Sigmoid colon (tissue), 3 donors: Measurements from ENCODE around the gene REC114.

Source experiments
- CTCF ChIP-seq, 4 experiments: fragments of 450-650 bp in 3 of 4; fragments of 200-600 bp in 1 of 4; IDR thresholded peaks; one replicate each; pipeline ENCODE4 v1.5.1; 2016 to 2019; ENCODE audit warnings: antibody characterized with exemption in 4 of 4, mild to moderate bottlenecking in 3 of 4, moderate library complexity in 2 of 4
- POLR2A ChIP-seq, 2 donors: fragments of 450-650 bp; IDR thresholded peaks; one replicate each; pipeline ENCODE4 v1.6.1; 2016; ENCODE audit warnings: antibody characterized with exemption in 2 of 2, mild to moderate bottlenecking in 2 of 2, moderate library complexity in 2 of 2

- TF ChIP-seq CTCF (IDR thresholded peaks at IDR 0.05) = no peak
- no peak for TF ChIP-seq POLR2A (IDR thresholded peaks at IDR 0.05)
Measured at GRCh38 chr15:73395671-73396070, 47.3 kb upstream of the REC114 start.
